Tongue (tissue), 2 donors: ENCODE measurements around the gene FKRP. TPM values are rescaled to one million over a fixed set of nuclear protein-coding genes. Genes with fewer than 3 reads are reported as not detected.
"Not testable (repeated sequence)": the region's sequence is repeated elsewhere in the genome, so short reads cannot be mapped to it uniquely, and the experiment has no call there.

Source experiments
- DNase-seq: peaks from one replicate; pipeline ENCODE4 v3.0.0-alpha.2; 2015
- total RNA-seq: library from RNA; depleted of rRNA; stranded (reverse); fragments of >200 nt; gene quantifications from one replicate; pipeline ENCODE4 v1.2.3, GENCODE V29; 2014

The FKRP gene
- total RNA-seq, 1 donor from 2014 or later = 22.4 TPM

GRCh38 chr19:46759817-46760333 is 14.0 kb downstream of the FKRP start:
- DNase-seq = peak; percentile 64

DNA sequence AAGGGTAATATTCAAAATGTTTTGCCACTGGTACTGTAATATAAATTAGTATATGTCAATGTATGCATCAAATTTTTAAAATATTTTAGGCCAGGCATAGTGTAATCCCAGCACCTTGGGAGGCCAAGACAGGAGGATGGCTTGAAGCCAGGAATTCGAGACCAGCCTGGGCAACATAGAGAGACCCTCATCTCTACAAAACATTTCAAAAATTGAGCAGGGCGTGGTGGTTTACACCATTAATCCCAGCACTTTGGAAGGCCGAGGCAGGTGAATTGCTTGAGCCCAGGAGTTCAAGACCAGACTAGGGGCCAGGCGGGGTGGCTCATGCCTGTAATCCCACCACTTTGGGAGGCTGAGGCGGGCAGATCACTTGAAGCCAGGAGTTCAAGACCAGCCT is 14.5 kb downstream of the FKRP start:
- DNase-seq = no peak

- DNase-seq = not testable (repeated sequence)
Observed at GRCh38 chr19:46760897-46761296, 15.0 kb downstream of the FKRP start.

DNA sequence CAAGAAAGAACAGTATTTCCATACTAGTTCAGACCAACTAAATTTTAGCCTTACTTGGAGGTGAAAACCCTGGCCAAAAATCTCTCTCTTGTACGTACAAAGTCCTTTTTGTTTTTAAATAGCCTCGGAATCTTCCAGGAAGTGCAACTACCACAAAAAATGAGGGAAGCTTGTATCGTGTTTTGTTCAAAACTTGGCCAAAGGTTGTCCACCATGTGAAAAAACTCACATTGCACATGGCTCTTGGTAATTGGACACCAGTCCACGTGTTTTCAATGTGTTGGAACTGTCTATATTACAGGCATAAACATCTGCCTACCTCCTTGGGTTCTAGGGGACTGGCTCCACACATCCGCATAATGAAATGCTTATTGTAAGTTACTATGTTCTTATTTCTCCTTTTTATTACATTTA is 15.6 kb downstream of the FKRP start:
- peak; percentile 64 for DNase-seq

GRCh38 chr19:46762245-46762890 is 16.5 kb downstream of the FKRP start:
- no peak for DNase-seq

GRCh38 chr19:46764817-46765291 is 19.0 kb downstream of the FKRP start:
- DNase-seq = no peak

GRCh38 chr19:46766569-46767317 is 20.9 kb downstream of the FKRP start:
- DNase-seq = peak; percentile 22

DNA sequence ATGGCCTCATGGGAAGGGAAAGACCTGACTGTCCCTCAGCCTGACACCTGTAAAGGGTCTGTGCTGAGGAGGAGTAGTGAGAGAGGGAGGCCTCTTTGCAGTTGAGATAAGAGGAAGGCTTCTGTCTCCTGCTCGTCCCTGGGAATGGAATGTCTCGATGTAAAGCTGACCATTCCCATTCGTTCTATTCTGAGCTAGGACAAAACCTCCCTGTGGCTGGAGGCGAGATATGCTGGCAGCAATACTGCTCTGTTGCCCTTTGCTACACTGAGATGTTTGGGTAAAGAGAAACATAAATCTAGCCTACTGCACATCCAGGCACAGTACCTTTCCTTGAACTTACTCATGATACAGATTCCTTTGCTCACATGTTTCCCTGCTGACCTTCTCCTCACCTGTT is 22.9 kb downstream of the FKRP start:
- not testable (repeated sequence) for DNase-seq

DNA sequence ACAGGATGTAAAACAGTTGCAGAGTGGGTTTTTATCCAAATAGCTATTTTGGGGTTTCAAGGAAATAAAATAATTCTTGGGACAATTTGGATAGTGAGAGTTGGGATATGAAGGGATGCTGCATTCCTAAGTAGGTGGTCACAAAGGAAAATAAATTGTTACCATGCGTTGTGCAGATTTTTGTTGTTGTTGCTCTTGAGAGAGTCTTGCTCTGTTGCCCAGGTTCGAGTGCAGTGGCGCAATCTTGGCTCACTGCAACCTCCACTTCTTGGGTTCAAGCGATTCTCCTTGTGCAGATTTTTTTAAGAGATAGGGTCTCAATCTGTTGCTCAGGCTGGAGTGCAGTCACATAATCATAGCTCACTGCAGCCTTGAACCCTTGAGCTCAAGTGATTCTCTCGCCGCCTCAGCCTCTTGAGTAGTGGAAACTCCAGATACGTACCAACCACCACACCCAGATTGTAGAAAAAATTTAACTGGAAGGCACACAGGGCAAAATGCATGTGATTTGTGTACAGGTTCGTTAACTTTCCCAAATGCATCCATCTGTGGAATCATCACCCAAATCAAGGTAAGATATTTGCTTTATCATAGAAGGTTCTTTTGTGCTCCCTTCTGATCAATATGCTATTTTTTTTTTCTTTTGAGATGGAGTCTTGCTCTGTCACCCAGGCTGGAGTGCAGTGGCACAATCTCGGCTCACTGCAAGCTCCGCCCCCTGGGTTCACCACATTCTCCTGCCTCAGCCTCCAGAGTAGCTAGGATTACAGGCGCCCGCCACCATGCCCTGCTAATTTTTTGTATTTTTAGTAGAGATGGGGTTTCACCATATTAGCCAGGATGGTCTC is 26.5 kb downstream of the FKRP start:
- DNase-seq = no peak

DNA sequence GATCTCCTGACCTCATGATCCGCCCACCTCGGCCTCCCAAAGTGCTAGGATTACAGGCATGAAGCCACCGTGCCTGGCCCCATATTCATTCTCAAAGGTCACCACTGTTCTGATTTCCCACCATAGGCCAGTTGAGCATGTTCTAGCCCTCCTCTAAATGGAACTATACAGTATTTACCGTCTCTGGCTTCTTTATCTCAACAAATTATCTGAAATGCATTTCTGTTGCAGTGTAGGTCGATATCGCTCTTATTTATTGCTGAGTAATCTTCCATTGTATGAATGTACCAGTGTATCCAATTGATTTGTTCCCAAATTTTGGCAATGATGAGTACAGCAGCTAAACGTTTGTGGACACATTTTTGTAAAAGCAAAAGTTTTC is 27.2 kb downstream of the FKRP start:
- no peak for DNase-seq

- DNase-seq = no peak
Observed at GRCh38 chr19:46775642-46776258, 29.9 kb downstream of the FKRP start.

GRCh38 chr19:46776927-46777911 is 31.4 kb downstream of the FKRP start:
- DNase-seq = no peak

GRCh38 chr19:46777956-46778645 is 32.2 kb downstream of the FKRP start:
- DNase-seq = not testable (repeated sequence)

- DNase-seq = no peak
Observed at GRCh38 chr19:46782355-46783019, 36.6 kb downstream of the FKRP start.

DNA sequence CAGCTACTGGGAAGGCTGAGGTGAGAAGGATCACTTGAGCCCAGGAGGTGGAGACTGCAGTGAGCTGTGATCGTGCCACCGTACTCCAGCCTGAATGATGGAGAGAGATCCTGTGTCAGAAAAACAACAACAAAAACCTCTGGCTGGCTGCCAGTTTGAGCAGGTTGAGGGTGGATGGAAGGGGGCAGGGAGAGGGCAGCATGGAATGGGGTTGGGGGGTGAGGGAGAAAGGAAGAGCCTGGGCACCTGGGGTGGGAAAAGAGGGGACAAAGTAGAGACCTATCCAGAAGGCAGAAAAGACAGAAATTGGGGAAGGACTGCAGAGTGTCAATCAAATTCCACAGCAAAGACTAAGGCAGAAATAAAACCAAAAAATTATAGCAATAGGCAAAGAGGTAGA is 37.8 kb downstream of the FKRP start:
- no peak for DNase-seq

- peak; percentile 47 for DNase-seq
Observed at GRCh38 chr19:46784262-46785053, 38.6 kb downstream of the FKRP start.

DNA sequence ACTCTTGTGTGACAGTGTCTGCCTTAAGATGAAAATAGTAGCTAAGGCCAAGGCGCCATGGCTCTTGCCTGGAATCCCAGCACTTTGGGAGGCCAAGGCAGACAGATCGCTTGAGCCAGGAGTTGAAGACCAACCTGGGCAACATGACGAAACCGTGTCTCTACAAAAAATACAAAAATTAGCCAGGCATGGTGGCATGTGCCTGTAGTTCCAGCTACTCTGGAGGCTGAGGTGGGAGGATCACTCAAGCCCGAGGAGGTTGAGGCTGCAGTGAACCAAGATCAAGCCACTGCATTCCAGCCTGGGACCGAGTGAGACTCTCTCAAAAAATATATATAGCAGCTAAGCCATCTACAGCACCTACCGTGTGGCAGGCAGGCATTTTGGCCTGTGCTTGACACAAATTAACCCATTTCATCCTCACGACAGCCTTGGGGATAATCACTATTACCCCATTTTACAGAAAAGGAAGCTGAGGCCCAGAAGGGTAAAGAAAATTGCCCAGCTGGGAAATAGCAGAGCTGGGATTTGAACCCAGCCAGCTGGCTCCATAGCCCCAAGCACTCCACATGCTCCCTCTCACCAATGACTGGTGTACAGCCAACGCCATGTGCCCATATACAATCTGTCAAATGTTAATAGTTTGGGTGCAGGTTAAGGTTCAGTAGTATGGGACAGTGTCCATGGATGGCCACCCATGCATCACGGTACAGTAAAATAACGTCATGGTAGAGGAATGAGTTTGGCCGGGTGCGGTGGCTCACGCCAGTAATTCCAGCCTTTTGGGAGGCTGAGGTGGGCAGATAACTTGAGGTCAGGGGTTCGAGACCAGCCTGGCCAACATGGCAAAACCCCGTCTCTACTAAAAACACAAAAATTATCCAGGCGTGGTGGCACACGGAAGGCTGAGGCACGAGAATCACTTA is 39.5 kb downstream of the FKRP start:
- no peak for DNase-seq

DNA sequence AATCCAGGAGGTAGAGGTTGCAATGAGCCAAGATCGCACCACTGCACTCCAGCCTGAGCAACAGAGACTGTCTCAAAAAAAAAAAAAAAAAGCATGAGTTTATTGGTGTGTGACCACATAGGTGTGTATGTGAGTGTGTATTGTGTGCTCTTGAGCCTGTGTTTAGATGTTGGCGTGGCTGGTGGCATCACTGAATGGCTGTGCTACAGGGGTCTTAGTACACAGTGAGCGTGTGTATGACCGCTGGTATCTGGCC is 40.1 kb downstream of the FKRP start:
- no peak for DNase-seq
